GM18909 (cell line): ENCODE measurements around the gene ALDH9A1.
"Not testable (repeated sequence)": the region's sequence is repeated elsewhere in the genome, so short reads cannot be mapped to it uniquely, and the experiment has no call there.

Source experiments
- ATAC-seq: cut with Tn5 transposase; IDR thresholded peaks from one replicate; pipeline ENCODE4 v1.9.1; 2021; ENCODE audit warnings: mild to moderate bottlenecking; ENCODE audit not compliant: unreplicated experiment, poor library complexity

Gene ALDH9A1

DNA sequence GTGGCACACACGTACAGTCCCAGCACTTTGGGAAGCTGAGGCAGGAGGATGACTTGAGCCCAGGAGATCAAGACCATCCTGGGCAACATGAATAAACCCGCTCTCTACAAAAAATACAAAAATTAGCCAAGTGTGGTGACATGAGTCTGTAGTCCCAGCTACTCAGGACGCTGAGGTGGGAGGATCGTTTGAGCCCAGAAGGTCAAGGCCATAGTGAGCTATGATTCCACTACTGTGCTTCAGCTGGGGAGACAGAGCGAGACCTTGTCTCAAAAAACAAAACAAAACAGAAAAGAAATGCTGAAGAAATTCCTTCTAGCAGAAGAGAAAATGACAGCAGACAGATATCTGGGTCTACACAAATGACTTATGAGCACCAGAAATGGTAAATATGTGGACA is 10.3 kb downstream of the ALDH9A1 start:
- no peak for ATAC-seq

DNA sequence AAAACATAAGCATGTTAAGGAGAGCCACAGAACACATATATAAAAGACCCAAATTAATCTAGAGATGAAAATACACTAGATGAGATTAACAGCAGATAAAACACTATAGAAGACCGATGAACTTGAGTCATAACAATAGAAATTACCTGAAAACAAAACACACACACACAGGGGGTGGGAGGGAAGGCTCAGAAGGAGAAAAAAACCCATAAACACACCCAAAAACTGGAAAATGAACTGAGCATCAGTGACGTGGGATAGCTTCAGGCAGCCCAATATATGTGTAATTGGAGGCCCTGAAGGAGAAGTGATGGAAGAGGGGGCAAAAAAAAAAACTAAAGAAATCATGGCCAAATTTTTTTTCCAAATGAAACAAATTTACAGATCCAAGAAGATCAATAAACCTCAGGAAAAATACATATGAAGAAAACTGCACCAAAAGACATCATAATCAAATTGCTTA is 11.4 kb downstream of the ALDH9A1 start:
- peak; percentile 53 for ATAC-seq

DNA sequence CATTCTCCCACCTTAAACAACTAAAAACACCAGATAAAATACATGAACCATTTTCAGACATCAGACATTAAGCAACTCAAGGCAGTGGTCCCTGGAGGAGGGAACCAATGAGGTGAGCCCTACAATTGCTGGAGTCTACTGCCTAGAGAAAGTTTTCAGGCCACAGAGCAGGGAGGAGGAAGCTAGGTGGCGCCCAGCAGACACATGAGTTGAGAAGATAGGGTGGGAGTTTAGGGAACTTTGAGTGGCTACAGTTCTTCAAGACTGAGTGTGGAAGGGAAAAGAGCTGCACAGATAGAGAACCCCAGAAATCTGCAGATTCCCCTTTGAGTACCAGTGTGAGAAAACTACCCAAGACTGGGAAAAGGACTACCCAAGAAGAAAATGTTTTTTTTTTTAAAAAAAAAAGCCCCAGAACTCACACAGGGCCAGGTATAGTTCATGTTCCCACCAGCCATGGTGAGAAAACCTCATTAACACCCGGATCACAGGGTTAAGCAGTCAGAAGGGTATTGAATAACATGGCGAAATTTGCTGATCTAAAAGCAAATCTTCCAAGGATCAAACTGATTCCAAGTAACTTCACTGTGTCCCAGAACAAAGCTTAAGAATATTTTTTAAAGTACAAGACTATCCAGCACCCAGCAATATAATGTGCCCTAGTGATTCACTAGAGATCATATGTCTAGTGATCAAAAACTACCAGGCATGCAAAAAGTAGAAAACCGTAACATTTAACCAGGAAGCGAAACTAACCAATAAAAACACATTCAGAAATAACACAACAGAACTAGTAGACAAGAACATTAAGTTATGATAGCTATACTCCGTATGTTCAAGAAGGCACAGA is 12.0 kb downstream of the ALDH9A1 start:
- ATAC-seq, result peak; percentile 77

DNA sequence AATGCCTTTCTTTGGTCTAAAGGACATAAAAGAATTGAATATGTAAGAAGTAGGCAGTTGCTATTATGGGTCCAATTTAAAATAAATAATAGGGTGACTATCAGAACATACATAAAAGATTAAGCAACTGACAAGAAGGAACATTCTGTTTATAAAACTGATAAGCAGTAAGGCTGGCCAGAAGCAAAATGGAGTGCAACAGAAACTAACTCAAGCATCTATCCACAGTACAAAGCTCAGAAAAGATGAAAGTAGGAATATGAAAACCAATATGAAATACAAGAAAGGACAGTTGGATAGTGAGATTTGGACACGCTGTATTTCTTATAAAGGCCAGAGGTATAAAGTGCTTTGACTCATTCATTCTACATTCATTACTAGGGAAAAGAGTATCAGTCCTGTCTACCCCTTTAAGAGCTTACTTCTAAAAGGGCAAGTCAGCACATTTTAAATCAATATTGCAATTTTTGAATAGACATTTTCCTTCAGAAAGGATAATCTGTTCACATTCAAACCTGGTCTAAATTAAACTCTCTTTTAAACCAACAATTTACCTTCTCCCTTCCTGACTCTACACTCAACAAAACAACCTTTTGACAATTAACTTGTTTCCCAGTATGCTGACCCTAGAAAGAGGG is 14.4 kb downstream of the ALDH9A1 start:
- no peak for ATAC-seq

DNA sequence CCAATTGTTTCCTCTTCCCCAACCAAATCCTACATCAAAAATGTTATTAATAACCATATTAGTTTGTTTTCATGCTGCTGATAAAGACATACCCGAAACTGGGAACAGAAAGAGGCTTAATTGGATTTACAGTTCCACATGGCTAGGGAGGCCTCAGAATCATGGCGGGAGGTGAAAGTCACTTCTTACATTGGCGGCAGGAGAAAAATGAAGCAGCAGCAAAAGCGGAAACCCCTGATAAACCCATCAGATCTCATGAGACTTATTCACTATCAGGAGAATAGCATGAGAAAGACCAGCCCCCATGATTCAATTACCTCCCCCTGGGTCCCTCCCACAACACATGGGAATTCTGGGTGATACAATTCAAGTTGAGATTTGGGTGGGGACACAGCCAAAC is 17.6 kb downstream of the ALDH9A1 start:
- ATAC-seq, result not testable (repeated sequence)

DNA sequence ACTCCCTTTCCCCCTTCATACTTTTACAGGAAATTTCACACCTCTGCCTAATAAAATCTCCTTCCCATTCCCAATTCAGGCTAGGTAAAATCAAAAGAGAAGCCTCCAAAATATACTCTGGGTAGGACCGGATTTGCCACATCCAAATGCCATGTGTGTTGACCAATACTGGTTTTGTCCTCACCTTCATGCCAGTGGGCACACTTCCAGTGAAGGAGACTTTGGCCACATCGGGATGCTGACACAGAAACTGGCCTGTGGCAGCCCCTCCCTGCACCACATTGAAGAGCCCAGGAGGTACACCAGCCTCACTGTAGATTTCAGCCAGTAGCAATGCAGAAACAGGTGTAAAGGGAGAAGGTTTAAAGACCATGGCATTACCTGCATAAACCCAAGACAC is 18.1 kb downstream of the ALDH9A1 start:
- ATAC-seq, result no peak

DNA sequence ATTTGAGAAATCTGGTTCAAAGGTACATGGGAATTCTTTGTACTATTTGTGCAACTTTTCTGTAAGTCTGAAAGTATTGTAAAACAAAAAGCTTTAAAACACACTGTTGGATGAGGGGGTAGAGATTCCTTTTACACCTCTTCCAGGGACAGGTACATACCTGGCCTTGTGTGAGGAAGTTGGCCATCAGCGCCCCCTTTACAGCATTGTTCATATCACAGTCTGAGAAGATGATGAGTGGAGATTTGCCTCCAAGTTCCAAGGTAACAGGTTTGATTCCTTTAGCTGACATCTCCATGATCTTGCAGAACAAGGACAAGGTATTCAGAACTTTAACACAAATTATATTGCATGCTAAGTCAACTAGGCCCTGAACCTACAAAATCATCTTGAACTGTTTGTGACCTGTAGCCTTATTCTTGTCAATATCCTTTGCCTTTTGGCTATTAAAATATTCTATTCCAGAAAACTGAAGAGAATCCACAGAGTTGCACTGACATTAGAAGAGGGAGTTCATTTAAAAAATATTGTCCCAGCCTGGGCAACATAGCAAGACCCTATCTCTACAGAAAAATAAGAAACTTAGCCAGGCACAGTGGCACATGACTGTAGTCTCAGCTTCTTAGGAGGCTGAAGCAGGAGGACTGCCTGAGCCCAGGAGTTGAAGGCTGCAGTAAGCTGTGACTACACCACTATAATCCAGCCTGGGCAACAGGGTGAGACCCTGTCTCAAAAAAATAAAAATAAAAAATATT is 18.9 kb downstream of the ALDH9A1 start:
- no peak for ATAC-seq

DNA sequence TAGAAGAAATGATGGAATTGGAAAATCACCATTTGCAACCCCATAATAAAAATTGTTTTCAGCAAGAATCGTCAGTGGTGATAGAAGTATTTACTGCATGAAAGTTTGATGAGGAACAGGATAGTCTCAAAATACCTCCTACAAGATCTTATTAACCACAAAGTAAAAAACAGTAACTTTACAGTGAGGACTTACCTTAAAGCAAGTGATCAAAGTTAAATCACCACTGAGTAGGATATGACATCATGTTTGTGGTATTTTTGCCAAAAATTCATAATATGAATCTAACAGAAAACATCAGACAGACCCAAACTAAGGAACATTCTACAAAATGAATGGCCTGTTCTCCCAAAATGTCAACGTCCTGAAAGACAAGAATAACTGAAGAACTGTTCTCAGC is 19.9 kb downstream of the ALDH9A1 start:
- no peak for ATAC-seq

DNA sequence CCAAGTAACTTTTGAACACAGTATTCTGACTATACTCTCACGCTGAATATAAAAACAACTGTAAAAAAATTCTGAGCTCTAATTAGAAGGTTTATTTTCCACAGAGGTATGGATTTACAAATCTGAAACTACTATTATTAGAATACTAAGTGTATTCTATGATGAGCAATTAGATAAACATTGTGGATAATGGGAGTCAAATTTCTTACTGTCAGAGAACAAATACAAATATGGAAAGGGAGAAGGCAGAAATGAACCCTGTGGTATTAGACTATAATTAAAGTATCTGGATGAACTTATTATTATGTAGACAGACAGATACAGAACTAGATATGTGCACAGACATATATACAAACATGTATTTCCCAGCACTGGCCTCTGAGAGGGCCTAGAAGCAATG is 22.6 kb downstream of the ALDH9A1 start:
- ATAC-seq, result no peak

DNA sequence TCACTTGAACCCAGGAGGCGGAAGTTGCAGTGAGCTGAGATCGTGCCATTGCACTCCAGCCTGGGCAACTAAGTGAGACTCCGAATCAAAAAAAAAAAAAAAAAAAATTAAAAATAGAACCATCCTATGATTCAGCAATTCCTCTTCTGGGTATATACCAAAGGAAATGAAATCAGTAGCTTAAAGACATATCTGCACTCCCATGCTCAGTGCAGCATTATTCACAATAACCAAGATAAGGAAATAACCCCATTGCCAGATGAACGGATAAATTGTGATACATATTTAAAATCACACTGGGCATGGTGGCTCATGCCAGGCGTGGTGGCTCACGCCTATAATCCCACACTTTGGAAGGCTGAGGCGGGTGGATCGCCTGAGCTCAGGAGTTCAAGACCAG is 23.8 kb downstream of the ALDH9A1 start:
- no peak for ATAC-seq

DNA sequence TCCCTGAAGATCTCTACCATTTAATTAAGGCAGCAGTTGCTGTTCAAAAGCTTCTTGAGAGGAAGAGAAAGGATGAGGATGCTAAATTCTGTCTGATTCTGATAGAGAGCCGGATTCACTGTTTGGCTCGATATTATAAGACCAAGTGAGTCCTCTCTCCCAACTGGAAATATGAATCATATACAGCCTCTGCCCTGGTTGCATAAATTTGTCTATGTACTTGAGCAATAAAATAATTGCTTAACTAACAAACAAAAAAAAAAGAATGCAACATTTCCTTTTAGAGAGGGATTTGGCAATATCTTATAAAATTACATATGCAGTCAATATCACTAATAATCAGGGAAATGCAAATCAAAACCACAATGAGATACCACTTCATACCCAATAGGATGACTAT is 26.8 kb downstream of the ALDH9A1 start:
- ATAC-seq, result no peak

DNA sequence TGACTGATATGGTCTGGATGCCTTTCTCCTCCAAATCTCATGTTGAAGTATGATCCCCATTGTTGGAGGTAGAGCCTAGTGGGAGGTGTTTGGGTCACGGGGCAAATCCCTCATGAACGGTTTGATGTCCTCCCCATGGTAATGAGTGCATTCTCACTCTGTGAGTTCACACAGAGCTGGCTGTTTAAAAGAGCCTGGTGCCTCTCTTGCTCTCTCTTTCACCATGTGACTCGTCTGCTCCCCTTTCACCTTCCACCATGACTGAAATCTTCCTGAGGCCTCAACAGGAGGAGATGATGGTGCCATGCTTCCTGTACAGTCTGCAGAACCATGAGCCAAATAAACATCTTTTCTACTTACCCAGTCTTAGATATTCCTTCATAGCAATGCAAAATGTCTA is 30.2 kb downstream of the ALDH9A1 start:
- ATAC-seq, result no peak

DNA sequence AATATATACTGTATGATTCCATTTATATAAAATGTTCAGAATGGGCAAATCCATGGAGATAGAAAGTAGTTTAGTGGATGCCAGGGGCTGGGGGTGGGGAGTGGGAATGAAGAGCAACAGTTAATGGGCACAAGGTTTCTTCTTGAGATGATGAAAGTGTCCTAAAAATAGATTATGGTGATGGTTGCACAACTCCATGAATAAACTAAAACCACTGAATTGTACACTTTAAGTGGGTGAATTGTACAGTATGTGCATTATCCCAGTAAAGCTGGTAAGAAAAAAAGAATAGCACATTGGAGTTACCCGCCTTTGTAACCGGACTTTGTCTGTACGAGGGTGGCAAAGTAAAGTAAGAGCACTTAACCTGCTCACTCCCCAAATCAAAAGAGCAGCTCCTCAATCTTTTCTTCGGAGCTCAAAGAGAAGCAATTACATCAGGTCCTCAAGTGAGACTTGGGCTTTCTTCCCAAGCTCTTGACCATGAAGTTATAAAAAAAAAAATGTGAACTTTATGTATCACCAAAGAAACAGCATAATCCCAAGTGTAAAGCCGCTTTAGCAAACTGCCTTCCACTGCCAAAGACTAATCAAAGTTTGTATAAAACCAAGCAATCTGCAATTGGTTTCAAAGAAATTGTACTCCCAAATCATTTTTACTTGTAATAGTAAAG is 32.1 kb downstream of the ALDH9A1 start:
- ATAC-seq, result no peak

DNA sequence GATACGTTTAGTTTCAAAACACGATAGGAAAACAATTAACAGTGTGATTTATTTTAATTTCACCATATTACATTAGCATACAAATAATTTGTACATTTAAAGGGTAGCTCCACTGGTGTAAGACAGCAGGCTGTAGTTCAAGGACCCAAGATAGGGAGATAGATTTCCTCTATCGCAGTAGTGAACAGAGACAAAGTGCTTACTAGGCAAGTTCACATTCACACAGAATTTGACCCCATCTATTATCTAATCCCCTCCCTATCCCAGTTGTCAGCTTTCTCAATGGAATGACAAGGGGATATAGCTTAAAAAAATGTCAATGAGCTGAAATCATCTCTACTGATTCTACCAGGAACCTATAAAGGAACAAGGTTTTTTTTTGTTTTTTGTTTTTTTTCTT is 36.2 kb downstream of the ALDH9A1 start:
- ATAC-seq, result no peak

DNA sequence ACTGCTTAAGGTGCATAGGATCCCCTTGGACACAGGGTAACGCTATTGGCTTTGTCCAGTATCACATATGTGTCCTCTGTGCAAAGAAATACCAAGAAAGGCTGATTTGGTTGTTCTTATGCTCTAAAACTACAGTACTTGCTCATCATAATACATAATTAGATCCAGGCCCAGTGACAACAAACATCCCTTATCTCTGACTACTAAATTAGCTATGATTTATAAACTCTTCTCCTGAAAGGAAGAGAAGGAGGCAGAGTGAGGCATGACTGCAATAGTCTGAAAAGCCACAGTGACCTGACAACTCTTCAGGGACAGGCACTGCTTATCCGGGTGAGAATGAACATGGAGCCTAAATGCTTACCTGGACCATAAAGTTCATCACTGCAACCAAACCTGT is 36.7 kb downstream of the ALDH9A1 start:
- ATAC-seq, result no peak

DNA sequence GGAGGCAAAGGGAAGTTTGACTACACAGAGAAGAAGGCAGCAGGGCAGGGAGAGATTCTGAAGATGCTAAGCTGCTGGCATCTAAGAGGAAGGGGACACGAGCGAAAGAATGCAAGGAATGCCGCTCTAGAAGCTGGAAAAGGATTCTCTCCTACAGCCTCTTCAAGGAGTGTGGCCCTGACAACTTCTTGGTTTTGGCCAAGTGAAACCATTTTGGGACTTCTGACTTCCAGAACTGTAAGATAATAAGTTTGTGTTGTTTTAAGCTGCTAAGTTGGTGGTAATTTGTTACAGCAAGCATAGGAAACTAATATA is 38.8 kb downstream of the ALDH9A1 start:
- no peak for ATAC-seq

DNA sequence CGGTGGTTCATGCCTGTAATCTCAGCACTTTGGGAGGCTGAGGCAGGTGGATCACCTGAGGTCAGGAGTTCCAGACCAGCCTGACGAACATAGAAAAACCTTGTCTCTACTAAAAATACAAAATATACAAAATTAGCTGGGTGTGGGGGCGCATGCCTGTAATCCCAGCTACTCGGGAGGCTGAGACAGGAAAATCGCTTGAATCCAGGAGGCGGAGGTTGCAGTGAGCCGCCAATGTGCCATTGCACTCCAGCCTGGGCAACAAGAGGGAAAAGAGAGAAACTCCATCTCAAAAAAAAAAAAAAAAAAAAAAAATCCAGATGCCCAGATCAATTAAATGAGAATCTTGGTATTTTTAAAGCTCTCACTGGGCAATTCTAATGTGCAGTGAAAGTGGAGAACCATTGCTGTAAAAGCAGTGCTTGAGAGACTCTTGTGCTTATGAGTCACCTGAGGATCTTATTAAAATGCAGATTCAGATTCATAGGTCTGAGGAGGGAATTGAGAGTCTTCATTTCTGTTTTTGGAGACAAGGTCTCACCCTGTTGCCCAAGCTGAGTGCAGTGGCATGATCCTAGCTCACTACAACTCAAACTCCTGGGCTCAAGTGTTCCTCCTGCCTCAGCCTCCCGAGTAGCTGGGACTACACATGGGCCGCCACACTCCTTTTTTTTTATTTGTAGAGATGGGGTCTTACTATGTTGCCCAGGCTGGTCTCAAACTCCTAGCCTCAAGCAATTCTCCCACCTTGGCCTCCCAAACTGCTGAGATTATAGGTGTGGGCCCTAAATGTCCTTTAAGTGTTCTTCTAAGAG is 39.4 kb downstream of the ALDH9A1 start:
- not testable (repeated sequence) for ATAC-seq

DNA sequence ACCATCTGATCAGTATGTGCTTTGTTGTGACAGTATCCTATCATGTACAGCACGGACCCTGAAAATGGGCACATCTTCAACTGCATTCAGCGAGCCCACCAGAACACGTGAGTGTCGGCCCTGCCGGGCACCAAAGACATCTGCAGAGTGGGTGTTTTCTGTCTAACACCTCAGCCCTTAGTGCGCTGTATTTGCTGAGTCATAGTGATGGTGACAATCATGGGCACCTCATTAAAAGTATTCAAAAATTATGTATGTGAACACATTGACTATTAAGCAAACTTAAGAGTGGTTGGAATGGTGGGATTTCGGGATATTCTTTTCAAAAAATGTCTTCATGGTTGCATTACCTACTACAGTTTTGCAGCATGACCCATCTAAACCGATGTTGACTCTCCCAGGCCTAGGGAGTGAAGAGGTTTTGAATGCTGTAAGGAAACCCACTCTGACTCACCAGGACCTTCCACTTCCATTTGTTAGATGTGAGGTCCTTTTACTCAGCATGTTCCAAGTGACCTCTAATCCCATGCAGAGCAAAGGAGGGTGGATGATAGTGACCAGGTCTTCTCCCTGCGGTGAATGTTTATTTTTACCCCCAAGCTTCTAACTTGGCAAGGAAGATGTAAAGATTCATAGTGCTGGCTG is 47.3 kb downstream of the ALDH9A1 start:
- ATAC-seq, result no peak

DNA sequence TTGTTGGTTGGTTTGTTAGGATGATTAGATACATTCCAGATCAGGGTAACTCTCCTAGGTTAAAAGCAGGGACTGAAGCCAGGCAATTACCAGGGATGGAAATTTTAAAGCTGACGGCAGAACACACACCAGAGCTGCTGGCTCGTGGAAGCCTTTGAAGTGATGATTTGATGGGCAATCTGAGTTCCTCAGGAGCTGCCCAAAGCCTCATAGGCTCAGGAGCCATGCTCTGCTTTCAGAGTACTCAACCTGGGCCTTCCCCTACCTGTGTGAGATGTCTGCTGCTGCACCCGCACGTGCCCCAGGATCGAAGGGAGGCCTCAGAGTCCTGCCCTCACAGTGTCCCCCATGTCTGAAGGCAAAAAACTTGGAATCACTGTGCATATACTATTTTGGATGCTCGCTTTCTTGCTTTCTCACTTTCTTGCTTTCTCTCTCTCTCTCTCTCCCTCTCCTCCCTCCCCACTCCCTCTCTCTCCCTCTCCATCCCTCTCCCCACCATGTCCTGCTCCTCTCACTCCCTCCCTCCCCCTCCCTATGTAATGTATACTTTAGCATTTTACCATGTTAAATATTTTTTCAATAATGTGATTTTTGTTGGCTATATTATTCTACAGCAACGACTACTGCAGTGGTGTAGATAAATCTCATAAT is 49.3 kb downstream of the ALDH9A1 start:
- no peak for ATAC-seq
